Measurements from ENCODE around the gene HAGH. TPM values are rescaled to one million over a fixed set of nuclear protein-coding genes. Genes with fewer than 3 reads are reported as not detected.

HAGH gene
- total RNA-seq (2022; extraction: Qiagen RNA extraction): 56.2 to 70.5 TPM (median 67.0 TPM) in 5 replicates

GRCh38 chr16:1826691-1827573, at the start of gene HAGH, which contains the start of gene FAHD1:
Gene HAGH, minus strand, starts transcription at chr16:1826825. Its CDS starts 38 bp downstream, at chr16:1826787.
Gene FAHD1, plus strand, starts transcription at chr16:1827206. Its CDS starts 33 bp downstream, at chr16:1827239.

GRCh38 chr16:1871974-1872635, 45.5 kb upstream of the HAGH start, which contains the start of gene MEIOB:
Gene MEIOB, minus strand, starts transcription at chr16:1872164. Its CDS starts 3,989 bp downstream, at chr16:1868175.

GRCh38 chr16:1793578-1794220, 32.9 kb downstream of the HAGH start, which contains the start of gene IGFALS:
Gene IGFALS, minus strand, starts transcription at chr16:1793705. Its CDS starts 53 bp downstream, at chr16:1793652.

GRCh38 chr16:1782408-1783264, 44.0 kb downstream of the HAGH start, which contains the start of the genes NUBP2 and SPSB3:
Gene NUBP2, plus strand, starts transcription at chr16:1782960. Its CDS starts 61 bp downstream, at chr16:1783021.
Gene SPSB3, minus strand, starts transcription at chr16:1782571. Its CDS starts 1,088 bp downstream, at chr16:1781483.

GRCh38 chr16:1772908-1773702, 53.5 kb downstream of the HAGH start, which contains the start of gene MRPS34:
Gene MRPS34, minus strand, starts transcription at chr16:1773134. Its CDS starts 15 bp downstream, at chr16:1773119.

GRCh38 chr16:1772362-1772907, 54.2 kb downstream of the HAGH start, which contains the start of gene EME2:
Gene EME2, plus strand, starts transcription at chr16:1772810. Its CDS starts 418 bp downstream, at chr16:1773228.

GRCh38 chr16:1771188-1771863, 55.3 kb downstream of the HAGH start, which contains the start of gene NME3:
Gene NME3, minus strand, starts transcription at chr16:1771543. Its CDS starts 9 bp downstream, at chr16:1771534.

Other genes starting within 250 kb of the HAGH start
- gene IFT140, start 214.8 kb downstream of the HAGH start, total RNA-seq (2022; extraction: Qiagen RNA extraction): 7.7 to 9.0 TPM (median 8.6 TPM) in 5 replicates
- 10.2 to 21.1 TPM (median 15.9 TPM) in 5 replicates for gene CRAMP1, start 214.5 kb downstream of the HAGH start, total RNA-seq (2022; extraction: Qiagen RNA extraction)
- gene JPT2, start 148.5 kb downstream of the HAGH start, total RNA-seq (2022; extraction: Qiagen RNA extraction): 167 to 196 TPM (median 178 TPM) in 5 replicates
- gene MAPK8IP3, start 120.6 kb downstream of the HAGH start, total RNA-seq (2022; extraction: Qiagen RNA extraction): 40.7 to 70.6 TPM (median 60.8 TPM) in 5 replicates
- 31.2 to 64.7 TPM (median 62.4 TPM) in 5 replicates for gene NME3, start 55.3 kb downstream of the HAGH start, total RNA-seq (2022; extraction: Qiagen RNA extraction)
- 6.0 to 12.0 TPM (median 10.0 TPM) in 5 replicates for gene EME2, start 54.0 kb downstream of the HAGH start, total RNA-seq (2022; extraction: Qiagen RNA extraction)
- gene MRPS34, start 53.7 kb downstream of the HAGH start, total RNA-seq (2022; extraction: Qiagen RNA extraction): 168 to 282 TPM (median 245 TPM) in 5 replicates
- 17.2 to 28.9 TPM (median 24.8 TPM) in 5 replicates for gene SPSB3, start 44.3 kb downstream of the HAGH start, total RNA-seq (2022; extraction: Qiagen RNA extraction)
- gene NUBP2, start 43.9 kb downstream of the HAGH start, total RNA-seq (2022; extraction: Qiagen RNA extraction): 53.4 to 92.2 TPM (median 81.1 TPM) in 5 replicates
- 0.06 to 0.10 TPM (median 0.06 TPM) in 3 of 5 replicates, not detected in the others for gene IGFALS, start 33.1 kb downstream of the HAGH start, total RNA-seq (2022; extraction: Qiagen RNA extraction)
- gene FAHD1, start 381 bp upstream of the HAGH start, total RNA-seq (2022; extraction: Qiagen RNA extraction): 43.1 to 50.4 TPM (median 48.4 TPM) in 5 replicates
- gene MEIOB, start 45.3 kb upstream of the HAGH start, total RNA-seq (2022; extraction: Qiagen RNA extraction): 1.1 to 1.9 TPM (median 1.4 TPM) in 5 replicates
- 1.5 to 3.1 TPM (median 2.8 TPM) in 5 replicates for gene HS3ST6, start 91.6 kb upstream of the HAGH start, total RNA-seq (2022; extraction: Qiagen RNA extraction)
- 34.0 to 45.3 TPM (median 40.5 TPM) in 5 replicates for gene MSRB1, start 116.4 kb upstream of the HAGH start, total RNA-seq (2022; extraction: Qiagen RNA extraction)
- gene RPL3L, start 127.9 kb upstream of the HAGH start, total RNA-seq (2022; extraction: Qiagen RNA extraction): 0.07 to 0.13 TPM in 2 of 5 replicates, not detected in the others
- 241 to 346 TPM (median 257 TPM) in 5 replicates for gene NDUFB10, start 132.7 kb upstream of the HAGH start, total RNA-seq (2022; extraction: Qiagen RNA extraction)
- 3,564 to 5,547 TPM (median 5,202 TPM) in 5 replicates for gene RPS2, start 138.0 kb upstream of the HAGH start, total RNA-seq (2022; extraction: Qiagen RNA extraction)
- not detected in 5 replicates for gene RNF151, start 140.0 kb upstream of the HAGH start, total RNA-seq (2022; extraction: Qiagen RNA extraction)
- gene TBL3, start 145.2 kb upstream of the HAGH start, total RNA-seq (2022; extraction: Qiagen RNA extraction): 31.8 to 43.4 TPM (median 38.1 TPM) in 5 replicates
- gene NOXO1, start 154.6 kb upstream of the HAGH start, total RNA-seq (2022; extraction: Qiagen RNA extraction): 0.19 to 0.38 TPM (median 0.26 TPM) in 4 of 5 replicates, not detected in the other
- gene GFER, start 157.4 kb upstream of the HAGH start, total RNA-seq (2022; extraction: Qiagen RNA extraction): 25.8 to 46.2 TPM (median 44.5 TPM) in 5 replicates
- 6.5 to 9.5 TPM (median 7.7 TPM) in 5 replicates for gene SYNGR3, start 163.1 kb upstream of the HAGH start, total RNA-seq (2022; extraction: Qiagen RNA extraction)
- 43.2 to 63.7 TPM (median 58.6 TPM) in 5 replicates for gene ZNF598, start 183.0 kb upstream of the HAGH start, total RNA-seq (2022; extraction: Qiagen RNA extraction)
- gene NPW, start 193.0 kb upstream of the HAGH start, total RNA-seq (2022; extraction: Qiagen RNA extraction): 0.52 to 0.94 TPM (median 0.70 TPM) in 5 replicates
- gene NHERF2, start 200.1 kb upstream of the HAGH start, total RNA-seq (2022; extraction: Qiagen RNA extraction): 40.1 to 62.6 TPM (median 58.3 TPM) in 5 replicates
- gene NTHL1, start 221.0 kb upstream of the HAGH start, total RNA-seq (2022; extraction: Qiagen RNA extraction): 34.2 to 50.8 TPM (median 47.0 TPM) in 5 replicates
- gene TSC2, start 221.2 kb upstream of the HAGH start, total RNA-seq (2022; extraction: Qiagen RNA extraction): 29.8 to 45.0 TPM (median 38.0 TPM) in 5 replicates